Activated naive CD8-positive, alpha-beta T cell (primary cell): Measurements from ENCODE around the gene ZNF700.

Experiments
- H3K27ac Mint-ChIP-seq: one replicate; pipeline ENCODE4 v1.8.0; 2021; ENCODE audit warnings: mixed read lengths
- H3K27me3 Mint-ChIP-seq: one replicate; pipeline ENCODE4 v1.8.0; 2021; ENCODE audit warnings: mixed read lengths
- H3K36me3 Mint-ChIP-seq: one replicate; pipeline ENCODE4 v1.8.0; 2021; ENCODE audit warnings: mixed read lengths
- H3K4me1 Mint-ChIP-seq: one replicate; pipeline ENCODE4 v1.8.0; 2021; ENCODE audit warnings: low read depth, mixed read lengths
- H3K4me3 Mint-ChIP-seq: one replicate; pipeline ENCODE4 v1.8.0; 2021; ENCODE audit warnings: mild to moderate bottlenecking, mixed read lengths
- H3K9me3 Mint-ChIP-seq: one replicate; pipeline ENCODE4 v1.8.0; 2021; ENCODE audit warnings: low read depth, mixed read lengths

Gene ZNF700

GRCh38 chr19:11995174-11995573 lies 70.3 kb downstream of the ZNF700 start:
- H3K36me3 Mint-ChIP-seq, result peaks cover 18% of the 10 kb centered on the region
- H3K9me3 Mint-ChIP-seq, result no peaks in the 10 kb centered on the region
- H3K27me3 Mint-ChIP-seq, result no peaks in the 10 kb centered on the region
- peaks cover 54% of the 10 kb centered on the region for H3K4me1 Mint-ChIP-seq
- H3K4me3 Mint-ChIP-seq, result no peak overlapping the region
- H3K27ac Mint-ChIP-seq, result no peak overlapping the region
